Measurements from ENCODE around the gene RALGPS2. TPM values are rescaled to one million over a fixed set of nuclear protein-coding genes. Genes with fewer than 3 reads are reported as not detected.

RALGPS2 gene
- total and polyA plus RNA-seq, 2 of the 8 experiments (the other 6 are each of a cell fraction or from before 2014, with no cell fraction given): 6.7 to 38.0 TPM

DNA sequence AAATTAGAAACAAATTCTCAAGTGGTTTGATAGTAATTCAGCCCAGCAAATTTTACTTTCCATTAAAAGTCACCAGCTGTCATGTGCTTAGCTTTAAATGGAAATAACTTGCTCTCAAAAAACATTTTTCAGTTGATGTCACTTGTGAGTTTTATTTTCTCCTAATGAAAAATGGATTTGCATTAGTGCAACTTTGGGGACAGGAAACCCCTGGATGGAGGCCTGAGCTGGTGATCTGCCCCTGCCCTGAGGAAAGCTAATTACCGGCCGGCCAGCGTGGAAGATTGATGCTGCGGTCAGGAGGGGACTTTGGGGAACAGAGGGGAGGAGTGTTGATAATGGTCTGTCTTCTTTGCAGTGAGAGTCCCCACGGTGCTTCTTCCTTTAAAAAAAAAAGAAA, 212.7 kb downstream of the RALGPS2 start (continued):
- TF ChIP-seq, protein P1, sequence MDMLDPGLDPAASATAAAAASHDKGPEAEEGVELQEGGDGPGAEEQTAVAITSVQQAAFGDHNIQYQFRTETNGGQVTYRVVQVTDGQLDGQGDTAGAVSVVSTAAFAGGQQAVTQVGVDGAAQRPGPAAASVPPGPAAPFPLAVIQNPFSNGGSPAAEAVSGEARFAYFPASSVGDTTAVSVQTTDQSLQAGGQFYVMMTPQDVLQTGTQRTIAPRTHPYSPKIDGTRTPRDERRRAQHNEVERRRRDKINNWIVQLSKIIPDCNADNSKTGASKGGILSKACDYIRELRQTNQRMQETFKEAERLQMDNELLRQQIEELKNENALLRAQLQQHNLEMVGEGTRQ (IDR thresholded peaks at IDR 0.05; ENCODE audit: low read length): no peak
- no peak for TF ChIP-seq KDM4A (IDR thresholded peaks at IDR 0.05; ENCODE audit: low read depth, low read length, severe bottlenecking)
- TF ChIP-seq SIN3A (conservative IDR thresholded peaks at IDR 0.05 in 1 of 2, IDR thresholded peaks at IDR 0.05 in 1 of 2; ENCODE audit: low read depth in 1 of 2, low read length in 2 of 2): no peak
